WTC11 (cell line): Measurements from ENCODE around the gene EIF2B5. TPM values are rescaled to one million over a fixed set of nuclear protein-coding genes. Genes with fewer than 3 reads are reported as not detected.

Experiments
- ATAC-seq: fragments of 200-7000 bp; cut with Tn5 transposase; 2 replicates; pipeline ENCODE4 v1.10.0; 2021; ENCODE audit warnings: mild to moderate bottlenecking, moderate library complexity
- CTCF ChIA-PET: fragments of 300-600 bp; sonication (Branson Sonifier 250); formaldehyde crosslinking; loops from one replicate; lab custom pipeline; 2021; ENCODE audit warnings: antibody characterized with exemption; lab: Charles Lee
- POLR2A ChIA-PET: fragments of 350-600 bp; sonication (Branson Sonifier 250); formaldehyde crosslinking; loops from one replicate; lab custom pipeline; 2021; ENCODE audit warnings: antibody characterized with exemption; lab: Charles Lee
- DNase-seq: peaks from one replicate; pipeline ENCODE4 v3.0.0; 2021; ENCODE audit warnings: low spot score
- H3K27ac Mint-ChIP-seq: 2 replicates; pipeline ENCODE4 v1.8.0; 2021; ENCODE audit warnings: mixed read lengths
- H3K27me3 Mint-ChIP-seq: 2 replicates; pipeline ENCODE4 v1.8.0; 2021; ENCODE audit warnings: low read depth, mild to moderate bottlenecking, moderate library complexity, mixed read lengths
- H3K36me3 Mint-ChIP-seq: 2 replicates; pipeline ENCODE4 v1.8.0; 2021; ENCODE audit warnings: mixed read lengths
- H3K4me1 Mint-ChIP-seq: 2 replicates; pipeline ENCODE4 v1.8.0; 2022; ENCODE audit warnings: mixed read lengths
- H3K4me3 Mint-ChIP-seq: 2 replicates; pipeline ENCODE4 v1.8.0; 2021; ENCODE audit warnings: mild to moderate bottlenecking, moderate library complexity, mixed read lengths
- H3K9me3 Mint-ChIP-seq: 2 replicates; pipeline ENCODE4 v1.8.0; 2021; ENCODE audit warnings: mixed read lengths
- FOXJ3 ChIP-seq: sonication (generic); formaldehyde crosslinking; IDR thresholded peaks from 2 replicates; pipeline ENCODE4 v1.9.0; 2021; ENCODE audit warnings: missing genetic modification reagents, mild to moderate bottlenecking, borderline replicate concordance
- KAT7 ChIP-seq: sonication (generic); formaldehyde crosslinking; IDR thresholded peaks from 2 replicates; pipeline ENCODE4 v1.8.1; 2023; ENCODE audit warnings: missing genetic modification reagents, mild to moderate bottlenecking, borderline replicate concordance
- MXD4 ChIP-seq: fragments of 250-450 bp; sonication (Bioruptor Pico); IDR thresholded peaks from 2 replicates; pipeline ENCODE4 v1.8.0; 2021; ENCODE audit warnings: mild to moderate bottlenecking, moderate library complexity, borderline replicate concordance
- MYBL2 ChIP-seq: sonication (generic); formaldehyde crosslinking; IDR thresholded peaks from 2 replicates; pipeline ENCODE4 v1.8.1; 2023; ENCODE audit warnings: mild to moderate bottlenecking, moderate library complexity, missing genetic modification reagents
- PRRX2 ChIP-seq: fragments of 250-450 bp; sonication (Bioruptor Pico); IDR thresholded peaks from 2 replicates; pipeline ENCODE4 v1.8.0; 2021; ENCODE audit warnings: mild to moderate bottlenecking
- SOX15 ChIP-seq: fragments of 250-450 bp; sonication (Bioruptor Pico); IDR thresholded peaks from 2 replicates; pipeline ENCODE4 v1.9.0; 2021; ENCODE audit warnings: mild to moderate bottlenecking
- TEAD1 ChIP-seq: sonication (generic); formaldehyde crosslinking; IDR thresholded peaks from 2 replicates; pipeline ENCODE4 v1.8.0; 2022; ENCODE audit warnings: mild to moderate bottlenecking, missing genetic modification reagents
- TEAD4 ChIP-seq: sonication (generic); formaldehyde crosslinking; IDR thresholded peaks from 2 replicates; pipeline ENCODE4 v1.8.0; 2022; ENCODE audit warnings: mild to moderate bottlenecking, missing genetic modification reagents
- ZNF121 ChIP-seq: sonication (generic); formaldehyde crosslinking; IDR thresholded peaks from 2 replicates; pipeline ENCODE4 v1.8.0; 2023; ENCODE audit warnings: missing genetic modification reagents
- ZNF263 ChIP-seq: sonication (generic); formaldehyde crosslinking; IDR thresholded peaks from 2 replicates; pipeline ENCODE4 v1.8.1; 2022; ENCODE audit warnings: low read depth, mild to moderate bottlenecking, moderate library complexity, missing genetic modification reagents
- total RNA-seq: library from RNA; stranded (reverse); gene quantifications from 3 replicates; pipeline ENCODE4 v1.2.3, GENCODE V29; 2021
- TF ChIP-seq, protein P1 (sequence below): sonication (generic); formaldehyde crosslinking; conservative IDR thresholded peaks from 2 replicates; pipeline ENCODE4 v1.8.1; 2023; ENCODE audit warnings: mild to moderate bottlenecking, low read depth, missing genetic modification reagents, moderate library complexity
- TF ChIP-seq, protein P2 (sequence below): sonication (generic); formaldehyde crosslinking; IDR thresholded peaks from 2 replicates; pipeline ENCODE4 v1.8.1; 2022; ENCODE audit warnings: missing genetic modification reagents, borderline replicate concordance
- TF ChIP-seq, protein P3 (sequence below): sonication (generic); formaldehyde crosslinking; IDR thresholded peaks from 2 replicates; pipeline ENCODE4 v1.8.1; 2022; ENCODE audit warnings: low read depth, mild to moderate bottlenecking, moderate library complexity, missing genetic modification reagents, borderline replicate concordance
- TF ChIP-seq, protein P4 (sequence below): fragments of 250-450 bp; sonication (Bioruptor Pico); IDR thresholded peaks from 2 replicates; pipeline ENCODE4 v1.9.0; 2021; ENCODE audit warnings: mild to moderate bottlenecking
- TF ChIP-seq, protein P5 (sequence below): fragments of 250-450 bp; sonication (Bioruptor Pico); IDR thresholded peaks from 2 replicates; pipeline ENCODE4 v1.9.0; 2021; ENCODE audit warnings: mild to moderate bottlenecking, borderline replicate concordance
- TF ChIP-seq, protein P6 (sequence below): sonication (generic); formaldehyde crosslinking; IDR thresholded peaks from 2 replicates; pipeline ENCODE4 v1.8.1; 2023; ENCODE audit warnings: mild to moderate bottlenecking, missing genetic modification reagents, borderline replicate concordance
- TF ChIP-seq, protein P7 (sequence below): fragments of 250-450 bp; sonication (Bioruptor Pico); IDR thresholded peaks from 2 replicates; pipeline ENCODE4 v1.9.0; 2021; ENCODE audit warnings: mild to moderate bottlenecking

Gene EIF2B5
- total RNA-seq, 1 experiment from 2014 or later: 42.3 TPM

DNA sequence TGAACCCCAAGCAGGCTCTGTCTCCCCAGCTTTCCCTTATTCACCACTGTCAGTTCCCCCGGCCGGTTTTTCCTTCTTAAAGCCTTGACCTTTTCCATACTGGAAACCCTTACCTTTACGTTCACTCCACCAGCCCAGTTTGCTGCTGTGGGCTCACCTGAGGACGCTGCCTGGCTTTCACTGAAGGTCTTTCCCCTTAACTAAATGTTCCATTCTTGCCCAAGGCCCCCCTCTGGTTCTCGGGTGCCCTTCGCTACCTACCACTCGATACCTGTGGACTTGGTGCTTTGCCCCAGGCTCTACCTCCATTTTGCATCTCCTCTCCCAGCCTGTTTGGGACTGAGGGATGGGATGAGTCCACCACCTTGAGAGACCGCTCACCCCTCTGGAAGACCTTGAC is 40.3 kb downstream of the EIF2B5 start:
- Mint-ChIP-seq H3K27ac (peak overlapping the region; percentile 98), H3K36me3 (peaks cover 38% of the 10 kb centered on the region), H3K4me3 (peak overlapping the region; percentile 97), H3K27me3 (no peaks in the 10 kb centered on the region), H3K4me1 (peaks cover 28% of the 10 kb centered on the region), H3K9me3 (no peaks in the 10 kb centered on the region)
- ChIA-PET CTCF (interaction anchor here (1.6 kb wide), 1 partner anchor 280 kb away, joined by 8 read pairs; no protein-coding TSS in a partner anchor), POLR2A (interaction anchor here (0.6 to 1.4 kb wide), 2 partner anchors 11 to 66 kb away, joined by 3 to 7 read pairs; partner anchors contain the start of gene ABCF3)
- ATAC-seq: no peak
- no peak for DNase-seq
- no peak for TF ChIP-seq KAT7 (CRISPR knock-in tag)
- no peak for TF ChIP-seq ZNF263 (CRISPR knock-in tag)
- TF ChIP-seq MXD4: no peak
- TF ChIP-seq, protein P1, sequence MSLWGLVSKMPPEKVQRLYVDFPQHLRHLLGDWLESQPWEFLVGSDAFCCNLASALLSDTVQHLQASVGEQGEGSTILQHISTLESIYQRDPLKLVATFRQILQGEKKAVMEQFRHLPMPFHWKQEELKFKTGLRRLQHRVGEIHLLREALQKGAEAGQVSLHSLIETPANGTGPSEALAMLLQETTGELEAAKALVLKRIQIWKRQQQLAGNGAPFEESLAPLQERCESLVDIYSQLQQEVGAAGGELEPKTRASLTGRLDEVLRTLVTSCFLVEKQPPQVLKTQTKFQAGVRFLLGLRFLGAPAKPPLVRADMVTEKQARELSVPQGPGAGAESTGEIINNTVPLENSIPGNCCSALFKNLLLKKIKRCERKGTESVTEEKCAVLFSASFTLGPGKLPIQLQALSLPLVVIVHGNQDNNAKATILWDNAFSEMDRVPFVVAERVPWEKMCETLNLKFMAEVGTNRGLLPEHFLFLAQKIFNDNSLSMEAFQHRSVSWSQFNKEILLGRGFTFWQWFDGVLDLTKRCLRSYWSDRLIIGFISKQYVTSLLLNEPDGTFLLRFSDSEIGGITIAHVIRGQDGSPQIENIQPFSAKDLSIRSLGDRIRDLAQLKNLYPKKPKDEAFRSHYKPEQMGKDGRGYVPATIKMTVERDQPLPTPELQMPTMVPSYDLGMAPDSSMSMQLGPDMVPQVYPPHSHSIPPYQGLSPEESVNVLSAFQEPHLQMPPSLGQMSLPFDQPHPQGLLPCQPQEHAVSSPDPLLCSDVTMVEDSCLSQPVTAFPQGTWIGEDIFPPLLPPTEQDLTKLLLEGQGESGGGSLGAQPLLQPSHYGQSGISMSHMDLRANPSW (CRISPR knock-in tag): no peak
- no peak for TF ChIP-seq SOX15 (CRISPR knock-in tag)
- TF ChIP-seq, protein P2, sequence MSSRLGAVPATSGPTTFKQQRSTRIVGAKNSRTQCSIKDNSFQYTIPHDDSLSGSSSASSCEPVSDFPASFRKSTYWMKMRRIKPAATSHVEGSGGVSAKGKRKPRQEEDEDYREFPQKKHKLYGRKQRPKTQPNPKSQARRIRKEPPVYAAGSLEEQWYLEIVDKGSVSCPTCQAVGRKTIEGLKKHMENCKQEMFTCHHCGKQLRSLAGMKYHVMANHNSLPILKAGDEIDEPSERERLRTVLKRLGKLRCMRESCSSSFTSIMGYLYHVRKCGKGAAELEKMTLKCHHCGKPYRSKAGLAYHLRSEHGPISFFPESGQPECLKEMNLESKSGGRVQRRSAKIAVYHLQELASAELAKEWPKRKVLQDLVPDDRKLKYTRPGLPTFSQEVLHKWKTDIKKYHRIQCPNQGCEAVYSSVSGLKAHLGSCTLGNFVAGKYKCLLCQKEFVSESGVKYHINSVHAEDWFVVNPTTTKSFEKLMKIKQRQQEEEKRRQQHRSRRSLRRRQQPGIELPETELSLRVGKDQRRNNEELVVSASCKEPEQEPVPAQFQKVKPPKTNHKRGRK: no peak
- no peak for TF ChIP-seq TEAD4 (CRISPR knock-in tag)
- TF ChIP-seq, protein P3, sequence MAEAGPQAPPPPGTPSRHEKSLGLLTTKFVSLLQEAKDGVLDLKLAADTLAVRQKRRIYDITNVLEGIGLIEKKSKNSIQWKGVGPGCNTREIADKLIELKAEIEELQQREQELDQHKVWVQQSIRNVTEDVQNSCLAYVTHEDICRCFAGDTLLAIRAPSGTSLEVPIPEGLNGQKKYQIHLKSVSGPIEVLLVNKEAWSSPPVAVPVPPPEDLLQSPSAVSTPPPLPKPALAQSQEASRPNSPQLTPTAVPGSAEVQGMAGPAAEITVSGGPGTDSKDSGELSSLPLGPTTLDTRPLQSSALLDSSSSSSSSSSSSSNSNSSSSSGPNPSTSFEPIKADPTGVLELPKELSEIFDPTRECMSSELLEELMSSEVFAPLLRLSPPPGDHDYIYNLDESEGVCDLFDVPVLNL (CRISPR knock-in tag): no peak
- TF ChIP-seq TEAD1: no peak
- TF ChIP-seq, protein P4, sequence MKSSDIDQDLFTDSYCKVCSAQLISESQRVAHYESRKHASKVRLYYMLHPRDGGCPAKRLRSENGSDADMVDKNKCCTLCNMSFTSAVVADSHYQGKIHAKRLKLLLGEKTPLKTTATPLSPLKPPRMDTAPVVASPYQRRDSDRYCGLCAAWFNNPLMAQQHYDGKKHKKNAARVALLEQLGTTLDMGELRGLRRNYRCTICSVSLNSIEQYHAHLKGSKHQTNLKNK: no peak
- no peak for TF ChIP-seq MYBL2 (CRISPR knock-in tag)

DNA sequence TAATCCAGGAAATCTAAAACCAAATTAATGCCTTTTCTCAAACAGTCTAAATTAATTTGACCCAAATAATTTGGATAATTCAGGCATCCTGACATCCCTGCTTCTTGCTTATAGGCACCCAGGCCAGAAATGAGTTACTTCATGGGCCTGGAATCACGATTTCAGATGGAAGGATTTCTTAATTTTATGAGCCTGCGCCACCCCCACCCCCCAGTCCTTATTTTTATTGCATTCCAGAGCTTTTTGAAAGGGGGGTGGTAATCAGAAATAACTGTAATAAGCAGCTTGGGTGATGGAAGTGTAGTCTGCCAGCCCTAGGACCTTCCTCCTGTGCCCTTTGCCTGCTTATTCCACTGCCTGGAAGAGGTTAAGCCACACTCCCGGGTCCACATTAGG is 40.8 kb downstream of the EIF2B5 start:
- DNase-seq (no peak), ATAC-seq (peak; percentile 1)
- no peaks in the 10 kb centered on the region for H3K27me3 Mint-ChIP-seq
- H3K9me3 Mint-ChIP-seq: no peaks in the 10 kb centered on the region
- peaks cover 28% of the 10 kb centered on the region for H3K4me1 Mint-ChIP-seq
- H3K36me3 Mint-ChIP-seq: peaks cover 39% of the 10 kb centered on the region
- POLR2A ChIA-PET: interaction anchor here (0.6 to 1.6 kb wide), 4 partner anchors 10 to 224 kb away, joined by 3 to 15 read pairs (median 8); partner anchors contain the start of genes ABCF3 and DVL3
- CTCF ChIA-PET: interaction anchor here (0.6 to 1.7 kb wide), 10 partner anchors 23 to 281 kb away, joined by 3 to 9 read pairs (median 3); partner anchors contain the start of gene EIF2B5
- peak overlapping the region; percentile 97 for H3K4me3 Mint-ChIP-seq
- peak overlapping the region; percentile 98 for H3K27ac Mint-ChIP-seq
- TF ChIP-seq, protein P5, sequence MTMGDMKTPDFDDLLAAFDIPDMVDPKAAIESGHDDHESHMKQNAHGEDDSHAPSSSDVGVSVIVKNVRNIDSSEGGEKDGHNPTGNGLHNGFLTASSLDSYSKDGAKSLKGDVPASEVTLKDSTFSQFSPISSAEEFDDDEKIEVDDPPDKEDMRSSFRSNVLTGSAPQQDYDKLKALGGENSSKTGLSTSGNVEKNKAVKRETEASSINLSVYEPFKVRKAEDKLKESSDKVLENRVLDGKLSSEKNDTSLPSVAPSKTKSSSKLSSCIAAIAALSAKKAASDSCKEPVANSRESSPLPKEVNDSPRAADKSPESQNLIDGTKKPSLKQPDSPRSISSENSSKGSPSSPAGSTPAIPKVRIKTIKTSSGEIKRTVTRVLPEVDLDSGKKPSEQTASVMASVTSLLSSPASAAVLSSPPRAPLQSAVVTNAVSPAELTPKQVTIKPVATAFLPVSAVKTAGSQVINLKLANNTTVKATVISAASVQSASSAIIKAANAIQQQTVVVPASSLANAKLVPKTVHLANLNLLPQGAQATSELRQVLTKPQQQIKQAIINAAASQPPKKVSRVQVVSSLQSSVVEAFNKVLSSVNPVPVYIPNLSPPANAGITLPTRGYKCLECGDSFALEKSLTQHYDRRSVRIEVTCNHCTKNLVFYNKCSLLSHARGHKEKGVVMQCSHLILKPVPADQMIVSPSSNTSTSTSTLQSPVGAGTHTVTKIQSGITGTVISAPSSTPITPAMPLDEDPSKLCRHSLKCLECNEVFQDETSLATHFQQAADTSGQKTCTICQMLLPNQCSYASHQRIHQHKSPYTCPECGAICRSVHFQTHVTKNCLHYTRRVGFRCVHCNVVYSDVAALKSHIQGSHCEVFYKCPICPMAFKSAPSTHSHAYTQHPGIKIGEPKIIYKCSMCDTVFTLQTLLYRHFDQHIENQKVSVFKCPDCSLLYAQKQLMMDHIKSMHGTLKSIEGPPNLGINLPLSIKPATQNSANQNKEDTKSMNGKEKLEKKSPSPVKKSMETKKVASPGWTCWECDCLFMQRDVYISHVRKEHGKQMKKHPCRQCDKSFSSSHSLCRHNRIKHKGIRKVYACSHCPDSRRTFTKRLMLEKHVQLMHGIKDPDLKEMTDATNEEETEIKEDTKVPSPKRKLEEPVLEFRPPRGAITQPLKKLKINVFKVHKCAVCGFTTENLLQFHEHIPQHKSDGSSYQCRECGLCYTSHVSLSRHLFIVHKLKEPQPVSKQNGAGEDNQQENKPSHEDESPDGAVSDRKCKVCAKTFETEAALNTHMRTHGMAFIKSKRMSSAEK (CRISPR knock-in tag): no peak
- no peak for TF ChIP-seq ZNF121 (CRISPR knock-in tag)
- TF ChIP-seq FOXJ3 (CRISPR knock-in tag): no peak
- TF ChIP-seq, protein P6, sequence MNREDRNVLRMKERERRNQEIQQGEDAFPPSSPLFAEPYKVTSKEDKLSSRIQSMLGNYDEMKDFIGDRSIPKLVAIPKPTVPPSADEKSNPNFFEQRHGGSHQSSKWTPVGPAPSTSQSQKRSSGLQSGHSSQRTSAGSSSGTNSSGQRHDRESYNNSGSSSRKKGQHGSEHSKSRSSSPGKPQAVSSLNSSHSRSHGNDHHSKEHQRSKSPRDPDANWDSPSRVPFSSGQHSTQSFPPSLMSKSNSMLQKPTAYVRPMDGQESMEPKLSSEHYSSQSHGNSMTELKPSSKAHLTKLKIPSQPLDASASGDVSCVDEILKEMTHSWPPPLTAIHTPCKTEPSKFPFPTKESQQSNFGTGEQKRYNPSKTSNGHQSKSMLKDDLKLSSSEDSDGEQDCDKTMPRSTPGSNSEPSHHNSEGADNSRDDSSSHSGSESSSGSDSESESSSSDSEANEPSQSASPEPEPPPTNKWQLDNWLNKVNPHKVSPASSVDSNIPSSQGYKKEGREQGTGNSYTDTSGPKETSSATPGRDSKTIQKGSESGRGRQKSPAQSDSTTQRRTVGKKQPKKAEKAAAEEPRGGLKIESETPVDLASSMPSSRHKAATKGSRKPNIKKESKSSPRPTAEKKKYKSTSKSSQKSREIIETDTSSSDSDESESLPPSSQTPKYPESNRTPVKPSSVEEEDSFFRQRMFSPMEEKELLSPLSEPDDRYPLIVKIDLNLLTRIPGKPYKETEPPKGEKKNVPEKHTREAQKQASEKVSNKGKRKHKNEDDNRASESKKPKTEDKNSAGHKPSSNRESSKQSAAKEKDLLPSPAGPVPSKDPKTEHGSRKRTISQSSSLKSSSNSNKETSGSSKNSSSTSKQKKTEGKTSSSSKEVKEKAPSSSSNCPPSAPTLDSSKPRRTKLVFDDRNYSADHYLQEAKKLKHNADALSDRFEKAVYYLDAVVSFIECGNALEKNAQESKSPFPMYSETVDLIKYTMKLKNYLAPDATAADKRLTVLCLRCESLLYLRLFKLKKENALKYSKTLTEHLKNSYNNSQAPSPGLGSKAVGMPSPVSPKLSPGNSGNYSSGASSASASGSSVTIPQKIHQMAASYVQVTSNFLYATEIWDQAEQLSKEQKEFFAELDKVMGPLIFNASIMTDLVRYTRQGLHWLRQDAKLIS: no peak
- TF ChIP-seq, protein P7, sequence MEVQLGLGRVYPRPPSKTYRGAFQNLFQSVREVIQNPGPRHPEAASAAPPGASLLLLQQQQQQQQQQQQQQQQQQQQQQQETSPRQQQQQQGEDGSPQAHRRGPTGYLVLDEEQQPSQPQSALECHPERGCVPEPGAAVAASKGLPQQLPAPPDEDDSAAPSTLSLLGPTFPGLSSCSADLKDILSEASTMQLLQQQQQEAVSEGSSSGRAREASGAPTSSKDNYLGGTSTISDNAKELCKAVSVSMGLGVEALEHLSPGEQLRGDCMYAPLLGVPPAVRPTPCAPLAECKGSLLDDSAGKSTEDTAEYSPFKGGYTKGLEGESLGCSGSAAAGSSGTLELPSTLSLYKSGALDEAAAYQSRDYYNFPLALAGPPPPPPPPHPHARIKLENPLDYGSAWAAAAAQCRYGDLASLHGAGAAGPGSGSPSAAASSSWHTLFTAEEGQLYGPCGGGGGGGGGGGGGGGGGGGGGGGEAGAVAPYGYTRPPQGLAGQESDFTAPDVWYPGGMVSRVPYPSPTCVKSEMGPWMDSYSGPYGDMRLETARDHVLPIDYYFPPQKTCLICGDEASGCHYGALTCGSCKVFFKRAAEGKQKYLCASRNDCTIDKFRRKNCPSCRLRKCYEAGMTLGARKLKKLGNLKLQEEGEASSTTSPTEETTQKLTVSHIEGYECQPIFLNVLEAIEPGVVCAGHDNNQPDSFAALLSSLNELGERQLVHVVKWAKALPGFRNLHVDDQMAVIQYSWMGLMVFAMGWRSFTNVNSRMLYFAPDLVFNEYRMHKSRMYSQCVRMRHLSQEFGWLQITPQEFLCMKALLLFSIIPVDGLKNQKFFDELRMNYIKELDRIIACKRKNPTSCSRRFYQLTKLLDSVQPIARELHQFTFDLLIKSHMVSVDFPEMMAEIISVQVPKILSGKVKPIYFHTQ (CRISPR knock-in tag): no peak
- no peak for TF ChIP-seq PRRX2
